Hepatocyte (in vitro differentiated cells): ENCODE measurements around the gene TPX2.

Experiments
- EZH2 ChIP-seq: fragments of 200-600 bp; sonication (generic); IDR thresholded peaks from 2 replicates; pipeline ENCODE4 v1.6.1; 2016; ENCODE audit warnings: antibody characterized with exemption, mild to moderate bottlenecking, borderline replicate concordance
- EZH2phosphoT487 ChIP-seq: fragments of 200-600 bp; sonication (generic); IDR thresholded peaks from one replicate; pipeline ENCODE4 v1.6.1; 2018; ENCODE audit warnings: antibody characterized with exemption, mild to moderate bottlenecking, low read depth, moderate library complexity; ENCODE audit not compliant: unreplicated experiment, severe bottlenecking
- TF ChIP-seq, protein P1 (sequence below): fragments of 200-600 bp; sonication (generic); IDR thresholded peaks from 2 replicates; pipeline ENCODE4 v1.5.1; 2016; ENCODE audit warnings: antibody characterized with exemption, mild to moderate bottlenecking; ENCODE audit not compliant: poor library complexity

DNA sequence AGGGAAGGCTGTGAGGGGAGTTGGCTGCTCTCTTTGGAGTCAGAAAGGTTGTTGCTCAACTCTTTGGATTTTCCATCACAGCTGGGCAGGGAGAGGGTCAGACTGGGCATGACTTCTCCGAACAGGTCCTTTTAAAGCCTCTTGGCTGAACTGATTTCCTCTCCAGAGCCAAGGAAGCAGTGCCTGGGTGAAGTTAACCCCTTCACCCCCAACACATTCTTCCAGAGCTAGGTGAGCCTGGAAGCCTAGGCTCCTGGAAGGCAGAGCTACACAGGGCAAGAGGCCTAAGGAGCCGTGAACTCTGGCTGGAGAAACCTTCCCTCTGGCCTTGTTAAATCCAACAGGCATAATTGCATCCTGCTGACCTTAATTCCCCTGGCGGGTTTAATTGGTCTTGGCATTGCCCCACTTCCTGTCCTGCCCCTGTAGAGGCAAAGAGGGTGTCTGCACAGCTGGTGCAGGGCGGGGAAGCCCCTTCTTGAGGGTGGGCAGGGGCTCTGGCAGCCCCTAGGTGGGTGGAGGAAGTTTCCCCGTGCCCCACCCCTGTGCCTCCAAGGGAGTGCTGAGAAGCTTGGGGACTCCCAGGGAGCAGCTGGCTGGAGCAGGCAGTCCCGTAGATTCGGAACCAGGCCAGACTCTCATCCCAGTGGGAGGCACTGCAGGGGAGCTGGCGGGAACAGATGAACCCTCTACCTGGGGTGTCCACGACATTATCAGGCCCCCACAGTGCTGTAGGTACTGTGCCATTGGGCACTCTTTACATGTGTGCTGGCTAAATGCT, 76.5 kb downstream of the TPX2 start:
- TF ChIP-seq EZH2phosphoT487: no peak
- TF ChIP-seq, protein P1, sequence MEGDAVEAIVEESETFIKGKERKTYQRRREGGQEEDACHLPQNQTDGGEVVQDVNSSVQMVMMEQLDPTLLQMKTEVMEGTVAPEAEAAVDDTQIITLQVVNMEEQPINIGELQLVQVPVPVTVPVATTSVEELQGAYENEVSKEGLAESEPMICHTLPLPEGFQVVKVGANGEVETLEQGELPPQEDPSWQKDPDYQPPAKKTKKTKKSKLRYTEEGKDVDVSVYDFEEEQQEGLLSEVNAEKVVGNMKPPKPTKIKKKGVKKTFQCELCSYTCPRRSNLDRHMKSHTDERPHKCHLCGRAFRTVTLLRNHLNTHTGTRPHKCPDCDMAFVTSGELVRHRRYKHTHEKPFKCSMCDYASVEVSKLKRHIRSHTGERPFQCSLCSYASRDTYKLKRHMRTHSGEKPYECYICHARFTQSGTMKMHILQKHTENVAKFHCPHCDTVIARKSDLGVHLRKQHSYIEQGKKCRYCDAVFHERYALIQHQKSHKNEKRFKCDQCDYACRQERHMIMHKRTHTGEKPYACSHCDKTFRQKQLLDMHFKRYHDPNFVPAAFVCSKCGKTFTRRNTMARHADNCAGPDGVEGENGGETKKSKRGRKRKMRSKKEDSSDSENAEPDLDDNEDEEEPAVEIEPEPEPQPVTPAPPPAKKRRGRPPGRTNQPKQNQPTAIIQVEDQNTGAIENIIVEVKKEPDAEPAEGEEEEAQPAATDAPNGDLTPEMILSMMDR: no peak
- no peak for TF ChIP-seq EZH2
